ENCODE measurements around the gene CEBPZ. TPM values are rescaled to one million over a fixed set of nuclear protein-coding genes. Genes with fewer than 3 reads are reported as not detected.

CEBPZ gene
- total RNA-seq, 6 donors from 2014 or later: 13.5 to 58.7 (median 42.5) TPM

GRCh38 chr2:37268111-37268510, 36.7 kb upstream of the CEBPZ start:
- ATAC-seq (ENCODE audit: low FRiP score in 2 of 2) (no peak), DNase-seq (no peak)
- H3K36me3 ChIP-seq: peaks cover 0 to 80% (median 17%) of the 10 kb centered on the region in 4 donors
- H3K4me3 ChIP-seq: no peak overlapping the region
- TF ChIP-seq EP300 (IDR thresholded peaks at IDR 0.05) (no peak), POLR2AphosphoS5 (IDR thresholded peaks at IDR 0.05) (no peak), POLR2A (IDR thresholded peaks at IDR 0.05) (no peak), CTCF (IDR thresholded peaks at IDR 0.05) (no peak)
- 77 to 80% methylated on average over 4 of the region's 4 CpGs for WGBS, 2 donors
- H3K27me3 ChIP-seq: no peaks in the 10 kb centered on the region
- H3K4me1 ChIP-seq: no peaks in the 10 kb centered on the region
- H3K27ac ChIP-seq: no peak overlapping the region
- no peaks in the 10 kb centered on the region for H3K9me3 ChIP-seq

- DNase-seq (no peak), ATAC-seq (ENCODE audit: low FRiP score in 2 of 2) (no peak)
- no peak overlapping the region for H3K4me3 ChIP-seq
- no peaks in the 10 kb centered on the region for H3K27me3 ChIP-seq
- no peaks in the 10 kb centered on the region for H3K9me3 ChIP-seq
- TF ChIP-seq CTCF (IDR thresholded peaks at IDR 0.05) (no peak), EP300 (IDR thresholded peaks at IDR 0.05) (no peak), POLR2AphosphoS5 (IDR thresholded peaks at IDR 0.05) (no peak), POLR2A (IDR thresholded peaks at IDR 0.05) (no peak)
- H3K36me3 ChIP-seq: peaks cover 0 to 75% (median 17%) of the 10 kb centered on the region in 4 donors
- no peaks in the 10 kb centered on the region for H3K4me1 ChIP-seq
- H3K27ac ChIP-seq: no peak overlapping the region
Observed at GRCh38 chr2:37267685-37268084, 36.3 kb upstream of the CEBPZ start.

GRCh38 chr2:37263839-37264238, 32.4 kb upstream of the CEBPZ start:
- Histone ChIP-seq H3K27ac (no peak overlapping the region), H3K36me3 (peaks cover 0 to 62% (median 9%) of the 10 kb centered on the region in 4 donors), H3K4me3 (no peak overlapping the region), H3K4me1 (no peaks in the 10 kb centered on the region), H3K9me3 (no peaks in the 10 kb centered on the region), H3K27me3 (no peaks in the 10 kb centered on the region)
- no peak for ATAC-seq (ENCODE audit: low FRiP score in 2 of 2)
- no peak for DNase-seq
- 72 to 84% methylated on average over 2 of the region's 2 CpGs for WGBS, 2 donors
- TF ChIP-seq POLR2AphosphoS5 (IDR thresholded peaks at IDR 0.05) (no peak), POLR2A (IDR thresholded peaks at IDR 0.05) (no peak), EP300 (IDR thresholded peaks at IDR 0.05) (no peak), CTCF (IDR thresholded peaks at IDR 0.05) (no peak)

GRCh38 chr2:37262522-37262921, 31.1 kb upstream of the CEBPZ start:
- no peaks in the 10 kb centered on the region for H3K4me1 ChIP-seq
- 46 to 47% methylated on average over 2 of the region's 2 CpGs for WGBS, 2 donors
- H3K27me3 ChIP-seq: no peaks in the 10 kb centered on the region
- DNase-seq (no peak), ATAC-seq (ENCODE audit: low FRiP score in 2 of 2) (no peak)
- H3K9me3 ChIP-seq: no peaks in the 10 kb centered on the region
- TF ChIP-seq EP300 (IDR thresholded peaks at IDR 0.05) (no peak), POLR2AphosphoS5 (IDR thresholded peaks at IDR 0.05) (no peak), CTCF (IDR thresholded peaks at IDR 0.05) (no peak), POLR2A (IDR thresholded peaks at IDR 0.05) (no peak)
- H3K36me3 ChIP-seq: peaks cover 0 to 60% (median 14%) of the 10 kb centered on the region in 4 donors
- no peak overlapping the region for H3K27ac ChIP-seq
- no peak overlapping the region for H3K4me3 ChIP-seq

All from upper lobe of left lung (tissue), 6 donors.